T-helper 1 cell (primary cell): ENCODE results near the gene NOS3.
"Not testable (repeated sequence)": the region's sequence is repeated elsewhere in the genome, so short reads cannot be mapped to it uniquely, and the experiment has no call there.

Experiments used
- DNase-seq, 5 donors: peaks; one replicate each; pipeline ENCODE4 v3.0.0-alpha.2; 2012 to 2020

The NOS3 gene

DNA sequence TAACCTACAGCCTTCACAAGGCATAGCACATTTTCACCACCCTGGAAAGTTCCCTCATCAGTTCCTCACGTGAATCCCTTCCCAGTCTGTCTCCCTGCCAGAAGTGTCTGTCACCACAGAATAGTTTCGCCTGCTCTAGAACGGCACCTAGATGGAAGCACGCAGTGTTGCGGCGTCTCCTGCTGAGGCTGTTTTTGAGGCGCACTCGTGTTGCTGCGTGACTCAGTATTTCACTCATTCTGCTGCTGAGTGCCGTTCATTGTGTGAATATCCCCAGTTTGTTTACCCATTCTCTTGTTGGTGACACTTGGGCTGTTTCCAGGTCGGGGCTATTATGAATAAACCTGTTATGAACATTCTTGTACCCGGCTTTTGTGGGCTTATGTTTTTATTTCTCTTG is 12.8 kb downstream of the NOS3 start:
- no peak for DNase-seq

- no peak for DNase-seq
Observed at GRCh38 chr7:151005566-151005965, 14.7 kb downstream of the NOS3 start.

DNA sequence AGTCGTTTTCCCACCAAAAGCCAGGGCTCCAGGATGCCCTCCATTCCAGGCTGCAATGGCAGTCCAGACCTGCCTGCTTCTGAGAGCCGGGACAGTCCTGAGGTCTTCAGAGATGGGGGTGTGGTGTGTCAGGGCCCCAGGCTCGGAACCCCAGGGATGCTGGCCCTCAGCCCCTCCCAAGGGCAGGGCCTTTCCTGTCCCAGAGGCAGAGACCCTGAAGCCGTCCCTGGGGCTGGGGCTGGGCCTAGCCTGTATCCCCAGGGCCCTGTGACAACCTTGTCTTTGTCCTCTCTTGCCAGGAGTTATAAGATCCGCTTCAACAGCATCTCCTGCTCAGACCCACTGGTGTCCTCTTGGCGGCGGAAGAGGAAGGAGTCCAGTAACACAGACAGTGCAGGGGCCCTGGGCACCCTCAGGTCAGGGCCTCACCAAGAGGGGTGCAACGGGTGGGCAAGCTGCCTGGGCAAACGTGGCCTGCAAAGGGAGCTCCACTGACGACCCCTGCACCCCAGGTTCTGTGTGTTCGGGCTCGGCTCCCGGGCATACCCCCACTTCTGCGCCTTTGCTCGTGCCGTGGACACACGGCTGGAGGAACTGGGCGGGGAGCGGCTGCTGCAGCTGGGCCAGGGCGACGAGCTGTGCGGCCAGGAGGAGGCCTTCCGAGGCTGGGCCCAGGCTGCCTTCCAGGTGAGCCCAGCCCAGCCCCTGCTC is 15.9 kb downstream of the NOS3 start:
- no peak for DNase-seq

- no peak for DNase-seq
Observed at GRCh38 chr7:151007469-151007898, 16.7 kb downstream of the NOS3 start.

DNA sequence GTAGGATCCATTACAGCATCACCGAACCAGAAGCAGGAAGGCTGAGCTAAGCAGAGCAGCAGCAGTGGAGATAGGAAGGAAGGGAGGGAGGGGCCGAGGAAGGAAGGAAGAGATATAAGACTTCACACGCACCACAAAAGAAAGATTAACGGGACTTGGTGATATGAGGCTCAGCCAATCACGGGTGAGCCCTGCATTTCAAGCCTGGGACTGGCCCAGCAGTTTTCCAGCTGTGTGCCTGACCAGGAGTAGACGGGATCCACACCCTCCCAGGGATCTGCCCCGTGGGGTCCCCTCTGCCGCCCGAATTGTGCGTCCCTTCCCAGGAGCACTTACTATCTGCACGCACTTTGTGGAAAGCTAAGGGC is 17.3 kb downstream of the NOS3 start:
- peak in 1 of 5 donors; percentile 75 for DNase-seq

DNA sequence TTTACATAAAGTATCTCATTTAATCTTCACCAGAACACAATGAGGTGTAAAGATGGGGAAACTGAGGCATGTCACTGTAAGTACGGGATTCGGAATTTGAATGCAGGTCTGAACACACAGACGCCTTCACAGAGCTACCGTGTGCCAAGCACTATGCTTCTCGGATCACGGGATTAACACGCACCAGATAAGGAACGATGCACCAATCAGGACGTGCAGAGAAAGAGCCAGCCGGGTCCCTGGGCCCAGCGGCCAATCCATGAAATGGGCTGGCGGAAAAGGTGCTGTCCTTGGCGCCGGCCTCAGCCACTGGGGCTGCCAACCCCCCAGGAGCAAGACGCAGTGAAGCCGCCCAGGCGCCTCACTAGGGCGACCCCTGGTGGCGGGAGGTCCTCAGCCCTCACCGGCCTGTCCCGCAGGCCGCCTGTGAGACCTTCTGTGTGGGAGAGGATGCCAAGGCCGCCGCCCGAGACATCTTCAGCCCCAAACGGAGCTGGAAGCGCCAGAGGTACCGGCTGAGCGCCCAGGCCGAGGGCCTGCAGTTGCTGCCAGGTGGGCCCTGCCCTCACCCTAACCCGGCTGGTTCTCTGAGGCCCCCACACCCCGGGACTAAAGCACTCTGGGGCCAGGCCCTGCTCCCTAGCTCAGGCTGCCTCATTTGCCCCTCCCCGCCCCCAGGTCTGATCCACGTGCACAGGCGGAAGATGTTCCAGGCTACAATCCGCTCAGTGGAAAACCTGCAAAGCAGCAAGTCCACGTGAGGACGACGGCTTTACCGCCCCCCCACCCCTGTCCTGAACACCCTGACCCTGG is 17.9 kb downstream of the NOS3 start:
- peak; percentile 61 to 82 (median 69) for DNase-seq

DNA sequence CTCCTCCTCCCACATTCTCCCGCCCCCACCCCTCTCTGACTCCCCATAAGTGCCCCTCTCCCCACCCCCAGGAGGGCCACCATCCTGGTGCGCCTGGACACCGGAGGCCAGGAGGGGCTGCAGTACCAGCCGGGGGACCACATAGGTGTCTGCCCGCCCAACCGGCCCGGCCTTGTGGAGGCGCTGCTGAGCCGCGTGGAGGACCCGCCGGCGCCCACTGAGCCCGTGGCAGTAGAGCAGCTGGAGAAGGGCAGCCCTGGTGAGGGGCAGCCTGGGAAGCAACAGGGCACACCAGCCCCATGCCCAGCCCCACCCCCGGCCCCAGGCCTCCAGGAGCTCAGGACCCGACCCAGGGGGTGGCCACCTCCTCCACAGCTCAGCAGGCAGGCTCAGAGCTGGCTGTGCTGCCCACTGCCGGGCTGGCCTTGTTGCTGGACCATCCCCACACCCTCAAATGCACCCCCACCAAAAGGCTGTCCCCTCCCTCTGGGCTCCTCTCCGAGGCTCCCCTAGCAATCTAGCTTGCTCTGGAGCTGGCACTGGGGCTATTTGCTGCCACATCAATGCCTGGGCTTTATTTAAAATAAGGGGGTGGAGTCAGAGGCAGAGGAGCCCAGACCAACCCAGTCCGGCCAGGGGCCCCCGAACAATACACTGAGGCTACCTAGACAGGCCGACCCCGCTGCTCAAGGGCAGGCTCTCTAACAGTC is 18.7 kb downstream of the NOS3 start:
- no peak for DNase-seq

GRCh38 chr7:151010037-151010306 is 19.2 kb downstream of the NOS3 start:
- no peak for DNase-seq

DNA sequence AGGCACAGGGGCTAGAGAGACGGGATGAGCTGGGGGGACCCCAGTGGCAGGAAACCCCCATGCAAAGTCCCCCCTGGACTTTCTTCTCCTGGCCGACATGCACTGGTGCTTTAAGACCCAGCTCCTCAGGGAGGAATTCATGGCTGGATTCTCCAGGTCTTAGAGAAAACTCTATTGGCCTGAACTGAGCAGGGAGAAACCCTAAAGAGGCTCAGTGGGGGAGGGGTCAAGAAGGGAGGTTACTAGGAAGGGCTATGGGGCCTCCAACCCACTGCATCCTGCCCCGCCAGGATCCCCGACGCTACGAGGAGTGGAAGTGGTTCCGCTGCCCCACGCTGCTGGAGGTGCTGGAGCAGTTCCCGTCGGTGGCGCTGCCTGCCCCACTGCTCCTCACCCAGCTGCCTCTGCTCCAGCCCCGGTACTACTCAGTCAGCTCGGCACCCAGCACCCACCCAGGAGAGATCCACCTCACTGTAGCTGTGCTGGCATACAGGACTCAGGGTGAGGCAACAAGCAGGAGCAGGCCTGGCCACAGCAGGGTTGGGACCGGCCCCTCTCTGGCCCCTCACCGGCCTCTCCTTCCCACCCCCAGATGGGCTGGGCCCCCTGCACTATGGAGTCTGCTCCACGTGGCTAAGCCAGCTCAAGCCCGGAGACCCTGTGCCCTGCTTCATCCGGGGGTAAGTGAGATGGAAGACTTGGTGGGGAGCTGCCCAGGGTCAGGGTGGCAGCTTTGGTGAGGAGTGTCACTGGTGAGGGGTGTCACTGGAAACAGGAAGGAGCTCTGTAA is 19.7 kb downstream of the NOS3 start:
- peak in 3 of 5 donors; percentile 29 to 71 (median 39) for DNase-seq

DNA sequence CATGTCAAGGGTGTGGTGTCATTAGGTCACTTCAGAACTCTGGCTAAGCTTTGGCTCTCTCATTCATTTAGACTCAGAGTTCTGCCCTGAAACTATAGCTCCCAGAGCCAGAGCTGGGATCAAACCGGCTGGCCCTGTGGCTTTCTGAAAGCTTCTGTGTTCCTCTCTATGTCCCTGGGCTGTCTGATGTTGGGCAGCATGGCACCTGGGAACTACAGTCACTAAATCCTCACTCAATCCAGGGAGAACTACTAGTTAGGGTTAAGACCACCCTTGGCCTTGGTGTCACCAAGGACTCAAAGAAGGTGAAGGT is 20.2 kb downstream of the NOS3 start:
- no peak for DNase-seq

DNA sequence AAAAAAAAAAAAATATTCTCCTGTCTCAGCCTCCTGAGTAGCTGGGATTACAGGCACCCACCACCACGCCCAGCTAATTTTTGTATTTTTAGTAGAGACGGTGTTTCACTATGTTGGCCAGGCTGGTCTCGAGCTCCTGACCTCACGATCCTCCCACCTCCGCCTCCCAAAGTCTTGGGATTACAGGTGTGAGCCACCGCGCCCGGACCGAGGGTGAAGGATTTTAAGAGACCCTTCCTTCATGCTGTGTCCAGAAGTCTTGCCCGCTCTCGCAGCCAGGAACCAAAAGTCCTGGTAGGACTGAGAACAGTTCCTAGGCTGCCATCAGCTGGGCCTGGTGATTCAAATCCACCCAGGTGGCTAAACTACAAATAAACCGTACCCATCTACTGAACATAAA is 20.8 kb downstream of the NOS3 start:
- not testable (repeated sequence) for DNase-seq

- DNase-seq, result no peak
Observed at GRCh38 chr7:151012031-151012692, 21.3 kb downstream of the NOS3 start.

- DNase-seq, result peak in 1 of 5 donors; percentile 17
Observed at GRCh38 chr7:151012911-151013347, 22.1 kb downstream of the NOS3 start.

DNA sequence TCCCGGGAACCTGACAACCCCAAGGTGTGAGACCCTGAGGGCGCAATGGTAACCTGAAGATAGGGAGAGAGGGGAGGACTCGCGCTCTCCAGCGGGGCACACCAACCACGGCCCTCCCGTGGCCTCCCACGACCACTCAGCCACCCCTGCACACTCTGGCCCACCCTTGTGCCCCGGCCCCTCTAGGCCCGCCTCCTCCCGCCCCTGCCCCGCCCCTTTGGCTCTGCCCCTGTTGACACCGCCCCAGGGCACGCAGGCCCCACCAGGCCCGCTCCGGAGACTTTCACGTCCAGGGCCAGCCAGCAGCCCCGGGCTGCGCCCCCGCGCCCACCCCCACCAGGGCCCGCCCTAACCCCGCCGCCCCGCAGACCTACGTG is 22.5 kb downstream of the NOS3 start:
- no peak for DNase-seq

GRCh38 chr7:151013733-151014497 is 23.1 kb downstream of the NOS3 start:
- DNase-seq, result peak; percentile 89 to 97 (median 95)

DNA sequence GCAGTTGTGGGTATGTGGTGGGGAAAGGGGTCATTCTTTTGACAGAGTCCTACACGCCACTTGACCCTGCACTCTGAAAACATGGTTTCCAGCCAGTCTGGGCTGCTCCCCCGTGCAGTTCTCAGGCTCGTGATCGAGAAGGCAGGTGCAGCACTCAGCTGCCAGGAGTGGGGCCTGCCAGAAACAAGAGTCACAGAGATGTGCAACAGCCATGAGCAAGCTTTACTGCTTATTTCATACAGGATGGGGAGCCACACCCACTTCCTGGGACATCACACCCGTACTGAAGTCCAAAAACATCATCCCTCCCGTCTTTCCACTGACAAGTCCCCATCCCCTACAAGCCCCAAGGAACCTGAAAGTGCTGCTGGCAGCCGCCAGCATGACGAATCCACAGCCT is 24.1 kb downstream of the NOS3 start:
- DNase-seq, result peak in 1 of 5 donors; percentile 78

DNA sequence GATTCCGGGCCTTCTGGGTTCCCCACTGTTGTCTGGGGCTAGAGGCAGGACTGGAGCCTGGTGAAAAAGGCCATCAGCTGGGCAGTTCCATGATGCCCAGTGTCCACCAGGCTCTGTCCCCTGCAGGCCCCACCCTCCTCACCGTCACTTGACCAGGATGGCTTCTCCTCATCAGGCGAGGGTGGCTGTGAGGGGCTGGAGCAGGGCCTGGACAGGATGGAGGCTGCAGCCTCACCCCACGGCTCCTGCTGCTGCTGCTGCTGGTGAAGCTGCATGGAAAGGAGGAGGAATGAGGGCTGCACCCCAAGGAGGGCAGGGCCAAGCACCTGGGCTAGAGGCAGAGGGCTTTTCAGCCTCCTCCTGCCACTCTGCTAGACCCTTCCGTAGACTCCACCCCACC is 25.1 kb downstream of the NOS3 start:
- no peak for DNase-seq

GRCh38 chr7:151016505-151016904 is 25.7 kb downstream of the NOS3 start:
- no peak for DNase-seq

DNA sequence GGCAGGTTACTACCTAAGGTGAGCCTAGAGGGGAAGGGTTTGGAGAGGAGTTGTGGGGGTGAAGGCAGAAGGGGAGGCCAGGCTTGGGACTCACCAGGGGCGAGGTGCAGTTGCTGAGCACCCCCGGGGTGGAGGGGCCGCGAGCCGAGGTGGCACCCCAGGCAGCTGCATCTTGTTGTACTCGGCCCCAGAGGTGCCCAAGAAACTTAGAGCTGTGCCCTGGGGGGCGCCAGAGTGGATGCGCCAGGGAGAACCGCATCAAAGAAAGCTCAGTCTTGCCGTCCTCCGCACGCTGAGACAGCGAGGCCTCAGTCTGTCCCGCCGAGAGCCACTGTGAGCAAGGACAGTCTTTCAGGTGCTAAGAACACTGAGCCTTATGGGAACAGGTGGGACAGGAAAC is 26.1 kb downstream of the NOS3 start:
- DNase-seq, result no peak

DNA sequence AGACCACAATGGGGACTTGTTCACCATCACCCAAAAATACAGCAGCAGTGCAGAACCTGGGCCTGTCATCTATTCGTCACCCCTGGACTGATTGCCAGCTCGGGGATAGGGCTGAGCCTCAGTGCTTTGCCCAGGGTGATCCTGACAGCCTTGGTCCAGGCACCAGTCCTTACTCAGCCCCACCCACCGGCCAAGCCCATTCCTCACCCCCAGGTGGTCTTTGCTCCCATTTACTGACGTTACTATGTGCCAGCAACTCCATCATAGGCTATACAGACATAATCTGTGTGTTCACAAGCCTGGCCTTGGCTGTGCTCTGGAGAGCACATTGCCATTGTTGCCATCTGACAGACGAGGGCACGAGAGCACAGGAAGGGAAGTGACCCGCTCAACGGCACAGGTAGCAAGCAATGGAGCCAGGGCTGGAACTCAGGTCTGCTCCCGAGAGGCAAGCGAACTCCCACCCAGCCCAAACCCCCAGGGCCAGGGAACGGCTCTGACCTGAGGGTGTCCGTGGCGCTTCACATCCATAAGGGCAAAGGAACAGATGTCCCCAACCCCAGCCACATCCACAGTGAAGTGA is 26.6 kb downstream of the NOS3 start:
- DNase-seq, result no peak

DNA sequence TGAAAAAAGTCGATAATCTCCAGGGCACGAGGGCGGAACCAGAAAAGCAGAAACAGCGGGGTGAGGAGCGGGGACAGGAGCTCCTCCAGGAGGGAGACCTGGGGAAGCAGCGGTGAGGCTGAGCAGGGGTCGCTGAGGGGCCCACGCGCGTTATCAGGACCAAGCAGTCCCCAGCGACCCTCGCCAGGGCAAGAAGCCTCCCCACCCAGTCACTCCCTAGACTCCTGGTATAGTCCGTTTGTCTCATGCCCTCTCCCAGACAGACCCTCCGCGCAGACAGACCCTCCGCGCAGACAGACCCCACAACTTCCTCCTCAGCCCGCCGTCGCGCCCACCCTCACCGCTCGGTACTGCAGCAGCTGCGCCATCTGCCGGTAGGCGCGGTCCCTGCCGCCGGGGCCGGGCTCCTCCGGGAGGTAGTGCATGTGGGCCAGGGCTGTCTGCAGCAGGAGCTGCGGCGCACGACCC is 27.2 kb downstream of the NOS3 start:
- DNase-seq, result peak; percentile 56 to 73 (median 72)
